ENCODE data around the gene RBBP8NL.
"Not testable (repeated sequence)": the region's sequence is repeated elsewhere in the genome, so short reads cannot be mapped to it uniquely, and the experiment has no call there.

RBBP8NL gene

DNA sequence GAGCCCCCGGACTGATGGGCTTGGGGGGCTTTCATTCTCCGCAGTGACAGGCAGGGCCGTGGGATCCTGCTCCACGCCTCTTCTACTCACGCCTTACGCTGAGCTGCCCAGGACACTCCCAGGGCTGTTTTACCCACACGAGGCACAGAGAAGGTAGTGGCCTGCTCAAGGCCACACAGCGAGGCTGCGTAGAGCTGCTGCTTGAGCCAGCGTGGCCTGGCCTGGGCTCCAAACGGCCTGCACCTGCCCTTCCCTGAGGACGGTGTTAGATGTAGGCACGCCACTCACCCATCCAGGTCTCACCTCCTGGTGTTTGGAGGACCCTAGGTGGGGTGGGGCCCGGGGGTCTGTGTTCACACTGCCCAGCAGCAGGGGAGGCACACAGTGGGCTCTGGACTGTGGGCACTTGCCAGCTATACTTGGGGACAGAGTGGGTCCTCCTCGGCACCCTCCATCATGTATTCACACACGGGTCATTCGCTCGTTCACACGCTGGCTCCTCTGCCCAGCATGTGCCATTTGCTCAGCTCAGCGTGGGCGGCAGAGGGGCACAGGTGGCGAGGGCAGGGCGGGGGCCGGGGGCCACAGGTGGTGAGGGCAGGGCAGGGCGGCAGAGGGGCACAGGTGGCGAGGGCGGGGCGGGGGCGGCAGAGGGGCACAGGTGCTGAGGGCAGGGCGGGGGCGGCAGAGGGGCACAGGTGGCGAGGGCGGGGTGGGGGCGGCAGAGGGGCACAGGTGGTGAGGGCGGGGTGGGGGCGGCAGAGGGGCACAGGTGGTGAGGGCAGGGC is 18.4 kb upstream of the RBBP8NL start:
- DNase-seq (ENCODE audit: low read depth) = no peak

DNA sequence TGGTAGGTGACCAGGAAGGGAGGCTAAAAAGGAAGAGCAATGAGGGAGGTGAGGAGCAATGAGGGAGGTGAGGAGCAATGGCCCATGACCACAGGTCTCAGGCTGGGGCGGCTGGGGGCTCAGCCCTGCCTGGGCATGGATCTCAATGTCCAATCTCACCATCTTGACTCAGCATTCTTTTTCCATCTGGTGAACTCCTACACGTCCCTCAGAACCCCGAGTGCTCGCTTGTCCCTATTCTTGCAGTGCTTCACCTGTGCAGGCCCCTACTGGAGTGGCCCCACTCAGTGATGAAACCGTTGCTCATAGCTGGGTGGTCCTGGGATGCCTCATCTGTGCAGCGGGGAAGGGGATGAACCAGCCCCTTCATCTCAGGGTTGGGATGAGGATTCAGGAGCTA is 16.9 kb upstream of the RBBP8NL start:
- DNase-seq (ENCODE audit: low read depth) = no peak

DNA sequence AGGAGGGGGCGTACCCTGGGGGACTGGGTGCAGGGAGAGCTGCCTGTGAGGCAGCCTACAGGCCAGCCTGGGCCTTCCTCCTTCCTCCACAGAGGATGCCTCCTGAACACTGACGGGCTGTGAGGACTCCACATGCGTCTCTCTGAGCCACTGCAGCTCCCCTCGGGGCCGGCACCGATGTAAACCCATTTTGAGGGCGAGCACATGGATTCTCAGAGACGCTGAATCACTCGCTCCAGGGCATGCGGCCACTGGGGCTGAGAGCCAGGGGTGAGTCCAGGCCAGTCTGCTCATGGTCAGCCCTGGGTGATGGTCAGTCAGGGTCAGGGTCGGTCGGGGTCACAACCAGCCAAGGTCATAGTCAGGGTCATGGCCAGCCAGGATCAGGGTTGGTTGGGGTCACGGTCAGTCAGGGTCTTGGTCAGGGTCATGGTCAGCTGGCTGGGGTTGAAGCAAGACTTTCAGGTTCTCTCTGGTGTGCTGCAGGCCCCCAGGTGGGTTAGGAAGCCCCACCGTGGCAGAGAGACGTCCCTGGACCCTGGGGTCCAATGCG is 14.7 kb upstream of the RBBP8NL start:
- DNase-seq (ENCODE audit: low read depth) = no peak

DNA sequence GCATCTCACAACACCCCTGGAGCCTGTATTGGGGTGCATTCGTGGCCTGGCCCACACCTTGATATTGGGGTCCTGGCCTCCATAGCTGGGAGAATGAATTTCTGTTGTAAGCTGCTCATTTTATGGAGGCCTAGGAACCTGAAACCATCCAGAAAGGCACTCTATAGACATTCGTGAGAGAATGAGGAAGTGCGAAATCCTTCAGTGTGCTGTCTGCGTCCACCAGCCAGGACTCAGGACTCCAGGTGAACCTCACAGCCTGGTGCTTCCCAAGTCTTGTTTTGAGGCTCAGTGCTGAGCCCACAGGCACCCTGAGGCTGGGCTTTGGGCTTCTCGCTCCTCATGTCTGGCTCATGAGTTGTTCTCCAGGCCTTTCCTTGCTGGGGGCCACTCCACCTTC is 11.9 kb upstream of the RBBP8NL start:
- no peak for DNase-seq (ENCODE audit: low read depth)

DNA sequence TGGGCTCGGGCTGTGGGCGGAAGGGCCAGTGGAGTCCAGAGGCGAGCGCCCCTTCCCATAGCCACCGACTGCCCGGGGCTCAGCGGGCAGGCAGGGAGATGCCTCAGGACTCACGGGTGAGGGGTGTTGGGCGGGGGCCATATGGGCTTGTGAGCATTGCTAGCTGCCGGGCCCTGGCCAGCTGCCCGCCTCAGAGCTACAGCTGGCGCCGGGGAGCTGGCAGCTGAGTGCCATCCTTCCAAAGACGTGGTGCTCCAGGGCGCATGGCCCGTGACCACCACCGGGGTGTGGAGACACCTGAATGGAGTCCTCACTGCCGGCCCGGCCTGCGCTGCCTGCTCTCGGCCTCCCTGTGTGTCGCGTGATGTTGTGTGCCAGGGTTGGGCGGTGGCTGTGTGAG is 10.6 kb upstream of the RBBP8NL start:
- no peak for DNase-seq (ENCODE audit: low read depth)

DNA sequence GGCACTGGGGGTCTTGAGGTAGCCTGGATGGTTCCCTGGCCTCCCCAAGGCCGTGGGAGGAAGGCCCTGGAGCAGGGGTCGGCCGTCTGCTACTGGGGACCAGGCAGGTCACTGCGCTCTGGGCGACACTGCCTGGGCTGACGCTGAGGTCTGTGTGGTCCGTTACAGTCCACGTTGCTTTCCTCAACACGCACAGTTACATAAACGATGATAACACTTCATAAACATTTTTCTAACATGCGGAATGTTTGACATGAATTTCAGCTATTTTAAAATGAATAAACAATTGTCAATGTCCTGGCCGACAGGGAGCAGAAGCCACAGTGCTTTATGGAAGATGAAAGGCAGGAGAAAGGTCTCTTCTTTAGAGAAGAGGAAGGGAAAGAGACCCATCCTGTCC is 10.2 kb upstream of the RBBP8NL start:
- DNase-seq (ENCODE audit: low read depth) = no peak

DNA sequence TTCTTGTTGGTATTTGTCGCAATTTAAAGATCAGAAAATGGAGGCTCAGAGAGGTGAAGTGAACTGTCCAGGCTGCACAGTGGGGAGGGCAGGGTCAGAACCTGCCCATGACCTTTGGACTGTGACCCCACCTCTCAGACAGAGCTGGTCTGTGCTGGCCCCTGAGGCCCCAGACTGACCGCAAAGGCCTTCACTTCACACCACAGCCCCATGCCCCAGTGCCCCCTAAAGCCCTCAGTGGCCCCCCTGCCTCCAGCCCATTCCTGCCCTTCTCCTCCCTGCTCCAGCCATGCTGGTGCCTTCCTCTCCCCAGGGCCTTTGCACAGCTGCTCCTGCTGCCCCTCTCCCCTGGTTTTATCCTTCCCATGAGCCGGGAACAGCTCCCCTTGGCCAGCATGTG is 9.4 kb upstream of the RBBP8NL start:
- DNase-seq (ENCODE audit: low read depth) = no peak

DNA sequence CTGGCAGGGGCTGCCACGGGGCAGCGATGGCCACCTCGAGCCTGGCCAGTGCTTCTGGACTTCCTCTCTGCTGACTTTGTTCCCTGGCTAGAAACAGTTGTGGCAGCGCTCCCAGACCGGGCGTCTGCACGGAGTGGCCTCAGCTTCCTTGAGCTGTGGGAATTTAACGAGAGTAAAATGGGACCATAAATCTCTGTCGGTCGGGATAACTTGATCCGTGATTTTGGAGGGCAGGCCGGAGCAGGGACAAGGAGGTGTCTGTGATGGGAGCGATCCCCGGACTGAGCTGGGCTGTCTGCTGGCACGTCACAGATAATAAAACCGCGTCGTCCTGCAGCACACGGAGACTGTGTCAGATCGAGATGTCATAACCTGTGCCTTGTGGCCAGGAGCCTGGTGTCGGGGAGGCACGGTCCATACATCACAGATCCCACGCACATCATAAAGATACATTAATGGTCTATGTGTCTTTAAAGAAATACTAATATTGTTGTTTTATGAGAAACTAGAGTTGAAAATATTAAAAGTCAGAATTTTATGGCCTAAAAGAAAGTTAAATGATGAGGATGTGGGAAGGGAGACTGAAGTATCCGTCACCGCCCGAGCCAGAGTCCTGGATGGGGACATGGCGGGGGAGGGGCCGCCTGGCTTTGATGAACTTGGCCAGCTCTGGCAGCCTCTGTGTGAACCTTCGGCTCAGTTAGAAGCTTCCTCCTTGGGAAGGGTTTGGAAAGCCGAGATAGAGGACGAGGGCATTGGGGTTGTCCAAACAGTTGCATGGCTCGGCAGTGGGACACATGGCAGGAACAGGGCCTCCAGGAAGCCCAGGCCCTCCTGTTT is 6.5 kb upstream of the RBBP8NL start:
- DNase-seq (ENCODE audit: low read depth) = no peak

DNA sequence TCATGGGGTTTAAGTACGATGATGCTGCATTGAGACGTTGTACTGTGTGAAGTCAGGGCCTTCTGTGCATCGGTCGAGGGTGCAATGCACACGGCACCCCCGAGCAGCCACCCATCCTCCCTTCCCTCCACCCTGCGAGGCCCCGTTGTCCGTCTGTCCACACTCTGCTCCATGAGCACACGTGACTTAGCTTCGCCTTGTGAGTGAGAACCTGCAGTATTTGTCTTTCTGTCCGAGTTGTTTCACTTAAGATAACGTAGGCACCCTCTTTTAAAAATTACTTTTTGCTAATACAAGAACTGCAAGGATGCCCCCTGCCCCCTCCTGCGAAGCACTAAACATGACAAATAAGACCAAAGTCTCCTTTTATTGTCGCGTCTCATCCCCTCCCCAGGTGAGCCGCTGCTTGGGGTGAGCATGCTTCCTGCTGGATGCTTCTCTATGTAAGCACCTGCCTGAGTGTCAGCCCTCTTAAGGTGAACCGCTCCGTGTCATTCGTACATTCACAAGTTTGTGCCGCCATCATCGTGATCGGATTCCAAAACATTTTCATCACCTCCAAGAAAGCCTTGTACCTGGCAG is 3.6 kb upstream of the RBBP8NL start:
- DNase-seq (ENCODE audit: low read depth) = no peak

DNA sequence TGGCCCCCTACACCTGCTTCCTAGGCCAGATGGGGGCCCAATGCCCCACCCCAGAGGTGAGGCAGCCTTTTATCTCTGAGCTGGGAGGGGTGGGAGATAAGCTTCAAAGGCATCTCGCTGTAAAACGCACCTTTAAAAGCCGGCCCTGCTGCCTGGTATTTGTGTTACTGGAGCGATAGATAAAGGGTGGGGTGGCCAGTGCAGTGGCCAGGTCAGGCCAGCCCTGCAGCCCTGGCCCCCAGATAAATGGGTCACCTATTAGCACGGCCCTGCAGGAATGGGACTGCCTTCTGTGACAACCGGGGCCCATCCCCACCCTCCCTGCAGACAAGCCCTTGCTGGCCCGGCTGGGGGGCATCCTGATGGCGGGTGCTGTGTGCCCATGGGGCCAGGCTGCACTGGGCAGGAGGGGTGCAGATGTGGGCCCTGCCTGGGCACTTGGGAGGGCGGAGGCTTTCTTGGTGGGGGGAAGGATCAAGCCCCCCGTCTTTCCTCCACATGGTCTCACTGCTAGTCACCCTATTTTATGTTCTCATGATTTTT is 3.0 kb upstream of the RBBP8NL start:
- DNase-seq (ENCODE audit: low read depth) = no peak

DNA sequence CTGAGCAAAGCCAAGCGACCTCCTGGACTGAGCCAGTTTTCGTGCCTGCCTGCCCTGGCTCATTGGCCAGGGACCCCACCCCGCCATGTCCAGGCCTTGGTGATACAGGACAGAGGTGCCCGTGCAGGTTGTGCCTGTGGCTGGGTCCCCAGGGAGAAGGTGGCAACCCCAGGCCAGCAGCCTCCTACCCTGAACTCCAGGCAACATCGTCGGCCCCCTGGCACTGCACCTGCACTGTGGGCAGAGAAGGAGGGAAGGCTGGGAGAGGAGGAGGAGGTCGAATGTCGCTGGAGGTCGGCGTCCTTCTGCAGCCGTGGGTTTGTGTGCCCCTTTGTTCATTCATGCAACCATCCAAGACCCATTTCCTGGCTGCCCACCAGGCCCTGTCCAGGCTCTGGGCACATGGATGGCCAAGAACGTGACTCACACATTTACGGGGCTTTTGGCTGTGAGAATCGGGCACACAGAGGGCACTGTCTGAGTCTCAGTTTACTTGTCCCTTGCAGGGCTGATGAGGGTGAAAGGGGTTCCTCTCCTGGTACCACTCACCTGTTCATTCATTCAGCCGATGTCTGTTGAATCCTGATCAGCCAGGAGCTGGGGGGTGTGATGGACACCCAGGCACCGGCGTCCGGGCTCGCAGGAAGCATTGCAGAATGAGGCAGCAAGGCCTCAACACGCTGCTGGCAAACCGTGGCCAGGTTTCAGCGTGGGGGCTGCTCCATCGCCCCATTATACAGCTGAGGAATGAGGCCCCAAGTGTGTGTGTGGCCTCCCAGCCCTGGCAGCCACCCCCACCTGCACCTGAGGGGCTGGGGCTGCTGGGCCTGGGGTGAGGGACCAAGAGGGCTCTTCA is 2.3 kb upstream of the RBBP8NL start:
- DNase-seq (ENCODE audit: low read depth) = no peak

DNA sequence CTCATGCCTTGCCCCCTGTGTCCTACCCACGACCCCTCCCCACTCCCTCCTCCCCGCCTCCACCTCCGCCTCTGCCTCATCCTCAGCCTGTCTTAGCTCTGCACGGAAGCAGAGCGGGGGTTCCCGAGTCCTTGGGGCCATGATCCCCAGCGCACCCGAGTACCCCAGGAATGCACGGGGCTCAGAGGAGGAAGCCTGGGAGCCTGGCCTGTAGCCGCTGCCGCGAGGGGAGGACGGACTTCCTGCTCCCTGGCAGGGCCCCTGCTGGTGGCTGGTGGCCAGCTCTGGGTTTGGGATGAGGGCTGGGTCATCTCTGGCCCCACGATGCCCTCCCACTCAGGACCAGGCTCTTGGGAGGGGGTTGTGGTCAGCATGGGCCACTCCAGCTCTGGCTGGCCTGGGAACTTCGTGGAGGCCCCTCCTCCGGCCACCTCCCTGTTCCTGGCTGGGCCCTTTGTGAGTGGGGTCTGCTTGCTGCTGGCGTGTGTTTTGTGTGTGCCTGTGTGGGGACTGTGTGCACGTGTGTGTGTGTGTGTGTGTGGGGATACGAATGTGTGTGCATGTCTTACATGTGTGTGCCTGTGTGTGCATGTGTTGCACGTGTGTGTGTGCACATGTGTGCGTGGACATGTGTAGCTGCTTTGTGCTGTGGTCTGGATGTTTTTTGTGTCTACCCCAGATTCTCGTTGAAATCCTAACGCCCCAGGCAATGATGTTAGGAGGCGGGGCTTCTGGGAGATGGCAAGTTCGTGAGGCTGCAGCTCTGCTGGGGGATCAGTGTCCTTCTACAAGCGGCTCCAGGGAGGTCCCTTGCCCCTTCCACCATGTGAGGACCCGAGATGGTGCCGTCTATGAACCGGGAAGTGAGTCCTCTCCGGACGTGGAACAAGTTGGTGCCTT is 1.3 kb upstream of the RBBP8NL start:
- no peak for DNase-seq (ENCODE audit: low read depth)

DNA sequence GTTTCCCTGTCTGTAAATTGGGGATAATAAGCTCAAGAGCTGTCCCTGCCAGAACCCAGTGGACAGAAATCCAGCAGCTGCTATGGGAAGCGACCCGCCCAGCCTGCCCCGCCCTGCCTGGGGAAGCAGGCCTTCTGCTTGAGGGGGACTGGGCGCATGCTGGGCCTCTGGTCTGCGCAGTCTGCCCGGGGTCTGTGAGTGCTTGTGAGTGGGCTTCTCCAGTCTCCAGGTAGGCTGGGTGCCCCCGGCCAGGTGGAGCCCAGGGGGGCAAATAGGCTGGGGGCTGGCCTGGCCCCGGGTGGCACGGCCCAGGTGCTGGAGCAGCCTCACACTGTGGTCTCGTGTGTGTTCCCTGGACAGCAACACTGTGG is 648 bp upstream of the RBBP8NL start:
- no peak for DNase-seq (ENCODE audit: low read depth)

DNA sequence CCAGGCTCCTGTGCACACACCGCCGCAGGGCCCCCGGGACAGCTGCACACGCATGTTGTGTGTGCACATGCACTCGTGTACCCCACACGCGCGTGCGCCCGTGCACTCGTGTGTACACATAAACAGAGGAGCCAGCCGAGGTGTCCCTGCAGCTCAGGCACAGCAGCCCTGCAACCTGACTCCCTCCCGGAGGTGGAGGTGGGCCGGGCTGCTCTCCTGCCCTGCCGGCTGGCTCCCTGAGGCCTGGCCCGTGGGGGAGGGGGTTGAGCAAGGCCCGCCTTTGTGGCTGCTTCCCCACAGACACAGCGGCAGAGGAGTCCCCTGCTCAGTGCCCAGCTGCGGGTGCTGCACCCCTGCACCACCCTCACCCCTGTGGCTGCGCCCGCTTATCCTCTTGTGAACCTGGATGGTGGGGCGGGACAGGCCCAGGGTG is 624 bp downstream of the RBBP8NL start:
- DNase-seq (ENCODE audit: low read depth) = no peak

DNA sequence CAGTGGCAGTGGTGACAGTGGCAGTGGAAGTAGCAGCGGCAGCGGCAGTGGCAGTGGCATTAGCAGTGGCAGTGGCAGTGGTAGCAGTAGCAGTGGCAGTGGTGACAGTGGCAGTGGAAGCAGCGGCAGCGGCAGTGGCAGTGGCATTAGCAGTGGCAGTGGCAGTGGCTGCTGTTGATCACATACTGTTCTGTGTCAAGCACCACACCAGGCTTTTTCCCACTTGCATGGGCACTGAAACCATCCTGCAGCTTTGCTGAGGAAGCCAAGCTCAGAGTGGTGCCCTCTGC is 1.3 kb downstream of the RBBP8NL start:
- not testable (repeated sequence) for DNase-seq (ENCODE audit: low read depth)

DNA sequence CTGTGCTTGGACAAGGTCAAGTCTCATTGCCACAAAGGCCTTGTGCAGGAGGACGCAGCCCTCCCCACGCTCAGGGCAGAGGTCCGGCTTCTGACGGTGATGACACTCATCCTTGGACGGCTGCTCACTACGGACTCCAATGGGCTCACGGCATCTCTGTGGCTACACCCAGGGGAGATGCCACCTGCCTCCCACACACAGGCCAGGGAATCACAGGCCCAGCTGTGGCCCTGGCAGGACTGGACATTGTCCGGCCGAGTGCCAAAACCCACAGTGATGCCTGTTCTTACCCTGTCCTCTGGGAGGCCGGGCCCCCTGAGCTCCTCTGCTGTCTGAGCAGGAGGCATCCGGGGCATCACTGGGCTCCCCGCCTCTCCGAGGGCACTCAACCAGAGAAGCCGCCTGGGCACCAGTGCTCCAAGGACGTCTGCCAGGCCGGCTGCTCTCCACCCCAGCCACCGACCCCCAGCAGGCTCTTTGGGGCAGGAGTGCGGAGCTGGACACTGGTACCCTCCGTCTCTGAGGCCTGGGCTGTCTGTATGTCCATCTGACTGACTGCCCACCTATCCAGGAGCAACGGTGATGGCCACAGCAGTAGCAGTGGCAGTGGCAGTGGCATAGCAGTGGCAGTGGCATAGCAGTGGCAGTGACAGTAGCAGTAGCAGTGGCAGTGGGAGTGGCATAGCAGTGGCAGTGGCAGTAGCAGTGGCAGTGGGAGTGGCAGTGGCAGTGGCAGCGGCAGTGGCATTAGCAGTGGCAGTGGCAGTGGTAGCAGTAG is 1.9 kb downstream of the RBBP8NL start:
- DNase-seq (ENCODE audit: low read depth) = no peak

DNA sequence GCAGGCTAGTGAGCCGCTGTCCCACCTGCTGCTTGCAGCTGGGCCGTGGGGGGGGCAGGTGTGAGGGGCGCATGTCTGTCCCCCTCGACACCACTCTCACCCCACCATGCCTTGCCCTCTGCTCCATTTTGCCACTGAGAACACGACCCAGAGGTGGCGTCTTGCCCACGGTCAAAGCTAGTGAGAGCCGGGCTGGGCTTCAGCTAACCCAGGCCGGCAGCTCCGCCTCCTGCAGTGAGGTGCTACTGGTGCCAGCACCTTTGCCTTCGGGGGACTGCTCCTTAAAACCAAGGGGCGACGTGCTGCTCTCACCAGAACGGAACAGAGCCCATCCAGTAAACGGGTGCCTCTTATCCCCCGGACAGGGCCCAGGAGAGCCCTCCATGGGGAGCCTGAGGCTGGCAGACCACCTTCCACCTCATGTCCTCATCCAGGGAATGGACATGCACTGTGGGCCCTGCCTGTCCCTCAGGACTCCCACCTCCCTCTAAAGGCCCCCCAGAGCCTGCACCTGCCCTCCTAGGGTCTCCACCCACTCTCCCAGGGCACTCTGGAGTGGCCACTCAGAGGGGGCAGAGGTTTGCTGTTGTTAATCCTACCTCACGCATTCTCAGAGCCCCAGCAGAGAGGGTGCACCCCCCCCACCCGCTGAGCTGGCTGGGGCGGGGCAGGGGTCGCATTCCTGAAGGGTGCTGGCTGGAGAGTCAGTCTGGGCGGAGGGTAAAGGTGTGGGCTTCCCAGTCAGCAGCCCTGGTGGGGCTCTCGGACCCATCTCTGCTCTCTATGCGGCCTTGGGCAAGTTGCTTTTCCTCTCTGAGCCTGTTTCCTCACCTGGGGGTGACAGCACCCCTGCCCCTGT is 2.9 kb downstream of the RBBP8NL start:
- DNase-seq (ENCODE audit: low read depth) = no peak

DNA sequence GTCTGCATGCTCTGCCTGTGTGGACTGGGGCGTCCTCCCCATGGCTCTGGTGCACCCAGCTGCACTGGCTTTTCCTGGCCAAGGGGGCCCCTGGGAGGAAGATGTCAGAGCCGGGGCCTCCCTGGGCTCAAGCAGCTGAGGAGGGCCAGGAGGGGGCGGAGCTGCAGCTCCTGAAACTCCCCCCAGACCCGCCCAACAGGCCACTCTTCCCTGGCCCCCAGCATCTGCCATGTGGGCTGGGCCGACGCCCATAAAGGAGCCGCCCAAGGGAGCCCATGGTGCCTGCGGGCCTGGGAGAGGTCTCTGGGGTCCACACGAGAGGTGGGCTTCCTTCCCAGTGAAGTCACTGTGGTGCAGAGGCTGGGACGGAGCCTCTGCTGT is 4.0 kb downstream of the RBBP8NL start:
- no peak for DNase-seq (ENCODE audit: low read depth)
